ENCODE data around the gene INPP5D. TPM values are rescaled to one million over a fixed set of nuclear protein-coding genes. Genes with fewer than 3 reads are reported as not detected.
A peak's percentile ranks its signal among the peaks of the same experiment; 100 is the strongest.

The INPP5D gene
- total and polyA plus RNA-seq, 2 of the 13 experiments (the other 11 are each of a cell fraction or from before 2014, with no cell fraction given) = 16.7 to 18.0 TPM

GRCh38 chr2:233036162-233036838, 23.8 kb upstream of the INPP5D start:
- Histone ChIP-seq H3K27me3 (ENCODE audit: control insufficient read depth in 1 of 2, insufficient read depth in 2 of 2, low read length in 2 of 2) (peaks cover 10 to 40% of the 10 kb centered on the region in 2 experiments), H3K4me2 (ENCODE audit: low read depth, low read length) (no peak overlapping the region), H2AFZ (ENCODE audit: low read length) (no peak overlapping the region), H3K4me3 (replicated peaks in 1 of 3; ENCODE audit: insufficient read depth in 1 of 3, low read depth in 2 of 3, low read length in 3 of 3) (no peak overlapping the region), H3K4me1 (ENCODE audit: insufficient read depth, low read length) (peaks cover 12% of the 10 kb centered on the region), H3K79me2 (ENCODE audit: insufficient read depth, low read length) (no peaks in the 10 kb centered on the region), H4K20me1 (ENCODE audit: insufficient read depth, low read length) (no peaks in the 10 kb centered on the region), H3K9ac (ENCODE audit: insufficient read depth, low read depth, low read length) (no peak overlapping the region), H3K9me3 (ENCODE audit: low read length) (no peaks in the 10 kb centered on the region), H3K36me3 (replicated peaks in 1 of 2; ENCODE audit: control insufficient read depth in 1 of 2, insufficient read depth in 2 of 2, low read length in 2 of 2) (no peaks in the 10 kb centered on the region), H3K27ac (ENCODE audit: extremely low read length, insufficient read depth, low read length) (no peak overlapping the region)
- WGBS (ENCODE audit: low lambda C conversion rate) = 71% methylated on average over 12 of the region's 12 CpGs
- in situ Hi-C loops (cut with HindIII; ENCODE audit: extremely low pct_ligation_motif_present, low pct_unique_long_range_greater_than_20kb) (no loop called here), intact Hi-C loops (cut with micrococcal nuclease; ENCODE audit: unreplicated experiment) (no loop called here)
- CTCF ChIA-PET (ENCODE audit: low intra/inter-chr PET ratio, low total read pairs) = no interaction called here
- no peak for FAIRE-seq
- no peak for DNase-seq (ENCODE audit: low spot score)
- ATAC-seq = no peak
- BruUV-seq (replicated peaks) = no TSS peak
- POLR2A ChIA-PET = no interaction called here
- TF ChIP-seq PHB2 (IDR thresholded peaks at IDR 0.05; ENCODE audit: partially characterized antibody) (peak; percentile 42), ARID3A (IDR thresholded peaks at IDR 0.05; ENCODE audit: low read depth, low read length) (no peak), SIN3B (IDR thresholded peaks at IDR 0.05; ENCODE audit: low read length) (no peak), CBX1 (IDR thresholded peaks at IDR 0.05; ENCODE audit: low read depth) (no peak), ZNF619 (CRISPR knock-in tag; IDR thresholded peaks at IDR 0.05) (no peak), ZNF674 (CRISPR knock-in tag; IDR thresholded peaks at IDR 0.05; ENCODE audit: low read depth) (no peak), UBTF (CRISPR knock-in tag; IDR thresholded peaks at IDR 0.05) (no peak), ZNF160 (CRISPR knock-in tag; IDR thresholded peaks at IDR 0.05) (no peak), SMARCE1 (IDR thresholded peaks at IDR 0.05; ENCODE audit: borderline replicate concordance) (no peak), SP1 (IDR thresholded peaks at IDR 0.05) (peak; percentile 8; the same call in 1 of the 2 replicates), SP1 (CRISPR knock-in tag; IDR thresholded peaks at IDR 0.05) (no peak), THAP7 (CRISPR knock-in tag; IDR thresholded peaks at IDR 0.05) (no peak), HIVEP1 (CRISPR knock-in tag; IDR thresholded peaks at IDR 0.05) (no peak), HNF1A (IDR thresholded peaks at IDR 0.05; ENCODE audit: low read depth) (no peak), HNF1A (CRISPR knock-in tag; IDR thresholded peaks at IDR 0.05; ENCODE audit: borderline replicate concordance) (no peak), ZNF761 (CRISPR knock-in tag; conservative IDR thresholded peaks at IDR 0.05) (no peak)
